Thyroid gland (tissue), 4 donors: Measurements from ENCODE around the gene OTULIN.

Source experiments
- CTCF ChIP-seq, 6 experiments: fragments of 200-600 bp in 3 of 6; fragments of 450-650 bp in 3 of 6; sonication (generic) in 3 of 6; IDR thresholded peaks; one replicate each; pipeline ENCODE4 v1.5.1; 2016 to 2019; ENCODE audit warnings: antibody characterized with exemption in 6 of 6, mild to moderate bottlenecking in 2 of 6, inconsistent platforms in 1 of 6, moderate library complexity in 1 of 6
- POLR2A ChIP-seq, 2 donors: fragments of 450-650 bp; IDR thresholded peaks; one replicate each; pipeline ENCODE4 v1.6.1; 2017; ENCODE audit warnings: antibody characterized with exemption in 2 of 2, mild to moderate bottlenecking in 2 of 2, moderate library complexity in 1 of 2

DNA sequence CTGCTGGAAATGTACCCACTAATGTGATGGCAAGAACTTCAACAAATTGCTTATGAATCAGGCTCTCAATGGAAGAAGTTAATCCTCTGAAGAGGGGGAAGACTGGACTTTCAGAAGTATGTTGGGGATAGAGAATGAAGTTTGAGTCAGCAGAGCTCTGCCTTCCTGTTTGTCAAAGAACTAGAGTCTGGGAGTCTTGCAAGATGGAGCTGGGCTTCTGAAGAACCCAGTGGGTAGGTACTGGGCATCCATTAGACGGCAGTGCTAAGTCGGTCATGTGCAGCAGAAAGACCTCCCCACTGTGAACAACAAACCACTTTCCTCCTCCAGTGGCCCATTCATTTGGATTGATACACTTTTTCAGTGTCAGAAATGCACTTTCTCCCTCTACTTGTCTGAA lies 34.6 kb downstream of the OTULIN start:
- TF ChIP-seq CTCF (IDR thresholded peaks at IDR 0.05): no peak
- no peak for TF ChIP-seq POLR2A (IDR thresholded peaks at IDR 0.05)
